K562 (cell line): ENCODE results near the gene FOSL1. TPM values are rescaled to one million over a fixed set of nuclear protein-coding genes. Genes with fewer than 3 reads are reported as not detected.

Source experiments
- ARID3A ChIP-seq: IDR thresholded peaks from 2 replicates; pipeline ENCODE4 v1.6.1; 2012; ENCODE audit warnings: low read depth, low read length, improper control_type of control experiment, borderline replicate concordance
- ATF1 ChIP-seq, 2 experiments: fragments of 450-650 bp in 1 of 2; IDR thresholded peaks; 2 replicates each; pipeline ENCODE4 v1.6.1; 2016; ENCODE audit warnings: missing compliant biosample characterization in 1 of 2, missing genetic modification characterization in 1 of 2
- ATF3 ChIP-seq, 2 experiments: fragments of 450-650 bp in 1 of 2; sonication (generic) in 1 of 2; formaldehyde crosslinking in 1 of 2; IDR thresholded peaks in 1 of 2; conservative IDR thresholded peaks in 1 of 2; 2 replicates each; pipeline versions ENCODE4 v1.6.1 to v1.8.1; 2016 to 2023; ENCODE audit warnings: mild to moderate bottlenecking in 2 of 2, moderate library complexity in 2 of 2, inconsistent platforms in 1 of 2, missing genetic modification reagents in 1 of 2
- E2F8 ChIP-seq: fragments of 450-650 bp; IDR thresholded peaks from 2 replicates; pipeline ENCODE4 v1.7.1; 2018; ENCODE audit warnings: mild to moderate bottlenecking, low read depth; ENCODE audit not compliant: partially characterized antibody
- EP400 ChIP-seq: fragments of 450-650 bp; IDR thresholded peaks from 2 replicates; pipeline ENCODE4 v1.6.1; 2017; ENCODE audit warnings: antibody characterized with exemption, mild to moderate bottlenecking, moderate library complexity
- HDAC6 ChIP-seq: IDR thresholded peaks from 2 replicates; pipeline ENCODE4 v1.6.1; 2012; ENCODE audit warnings: low read depth, mild to moderate bottlenecking, control low read depth, inconsistent platforms, low read length, moderate library complexity
- ILF3 ChIP-seq: fragments of 450-650 bp; IDR thresholded peaks from 2 replicates; pipeline ENCODE4 v1.6.1; 2018; ENCODE audit warnings: antibody characterized with exemption, mild to moderate bottlenecking, moderate library complexity, borderline replicate concordance
- MNT ChIP-seq, 2 experiments: fragments of 450-650 bp; conservative IDR thresholded peaks; 2 replicates each; pipeline ENCODE4 v1.6.1; 2017; ENCODE audit warnings: mild to moderate bottlenecking in 2 of 2, moderate library complexity in 2 of 2
- NR2C1 ChIP-seq, 2 experiments: fragments of 450-650 bp; IDR thresholded peaks; 2 replicates each; pipeline ENCODE4 v1.6.1; 2017; ENCODE audit warnings: mild to moderate bottlenecking in 2 of 2, antibody characterized with exemption in 1 of 2, inconsistent platforms in 1 of 2, missing compliant biosample characterization in 1 of 2, missing genetic modification characterization in 1 of 2
- RAD51 ChIP-seq: fragments of 450-650 bp; IDR thresholded peaks from 2 replicates; pipeline ENCODE4 v1.7.1; 2016; ENCODE audit warnings: low read depth, mild to moderate bottlenecking, borderline replicate concordance
- RHOXF2B ChIP-seq: fragments of 250-450 bp; sonication (Bioruptor Pico); conservative IDR thresholded peaks from 2 replicates; pipeline ENCODE4 v1.5.1; 2021
- SFPQ ChIP-seq: fragments of 200-400 bp; formaldehyde crosslinking; IDR thresholded peaks from 2 replicates; pipeline ENCODE4 v1.6.1; 2017; ENCODE audit warnings: mild to moderate bottlenecking, low read depth, low read length, moderate library complexity
- ZNF3 ChIP-seq: fragments of 250-450 bp; sonication (Bioruptor Pico); IDR thresholded peaks from 2 replicates; pipeline ENCODE4 v1.5.0; 2021; ENCODE audit warnings: mild to moderate bottlenecking, moderate library complexity
- ZNF740 ChIP-seq, 3 experiments: fragments of 200-800 bp in 1 of 3; sonication (Bioruptor generic) in 1 of 3; sonication (generic) in 1 of 3; formaldehyde crosslinking in 1 of 3; IDR thresholded peaks; 2 replicates each; pipeline versions ENCODE4 v1.6.1 to v1.8.0; 2016 to 2022; ENCODE audit warnings: mild to moderate bottlenecking in 2 of 3, missing compliant biosample characterization in 2 of 3, missing genetic modification characterization in 2 of 3, missing genetic modification reagents in 1 of 3
- polyA plus RNA-seq, 8 experiments: library from polyadenylated mRNA; depleted of rRNA in 4 of 8; stranded (reverse) in 5 of 8; unstranded in 3 of 8; fragments of >200 nt; fragmentation: Nextera tagmentation in 2 of 8; fragmentation: Illumina TruSeq in 1 of 8; extraction: Ambion mirVana in 2 of 8; extraction: Trizol in 1 of 8; gene quantifications; 2 replicates each; pipeline versions ENCODE4 v1.2.1 to v1.2.3, GENCODE V29; 2011 to 2014; ENCODE audit warnings: inconsistent platforms in 1 of 8, missing spikeins in 1 of 8
- total RNA-seq, 7 experiments: library from RNA; depleted of rRNA in 6 of 7; stranded (reverse); fragments of >200 nt in 6 of 7; fragmentation: Illumina TruSeq in 2 of 7; extraction: Trizol in 2 of 7; gene quantifications; 2 replicates each; pipeline versions ENCODE4 v1.2.1 to v1.2.3, GENCODE V29; 2011 to 2021; ENCODE audit warnings: low replicate concordance in 1 of 7

The FOSL1 gene
- total and polyA plus RNA-seq, 9 of the 15 experiments (the other 6 are each of a cell fraction or from before 2014, with no cell fraction given) = 3.5 to 39.6 (median 10.0) TPM

GRCh38 chr11:65919141-65919572 lies 19.0 kb upstream of the FOSL1 start, which contains the start of gene DRAP1 (continued):
- TF ChIP-seq ARID3A (peak; percentile 46; the same call in 1 of the 2 replicates), HDAC6 (no peak), ATF1 (CRISPR knock-in tag; IDR thresholded peaks at IDR 0.05) (peak; percentile 73), ATF1 (tag; IDR thresholded peaks at IDR 0.05) (peak; percentile 69), RHOXF2B (CRISPR knock-in tag) (0 out of 2 replicates have a peak, but pooled peaks have one; percentile 44), RAD51 (no peak), ZNF3 (CRISPR knock-in tag) (no peak), NR2C1 (IDR thresholded peaks at IDR 0.05) (no peak), NR2C1 (tag; IDR thresholded peaks at IDR 0.05) (no peak), ILF3 (peak; percentile 81; the same call in 1 of the 2 replicates), MNT (conservative IDR thresholded peaks at IDR 0.05) (peak in 1 of 2 experiments; percentile 79), EP400 (peak; percentile 54; the same call in 1 of the 2 replicates), SFPQ (no peak), ZNF740 (CRISPR knock-in tag; IDR thresholded peaks at IDR 0.05) (peak; percentile 61; the same call in 1 of the 2 replicates), ZNF740 (tag; IDR thresholded peaks at IDR 0.05) (no peak), ATF3 (IDR thresholded peaks at IDR 0.05) (no peak), ATF3 (CRISPR knock-in tag; conservative IDR thresholded peaks at IDR 0.05) (0 out of 2 replicates have a peak, but pooled peaks have one; percentile 35), E2F8 (peak; percentile 46)
